Activated CD4-positive, alpha-beta T cell treated with anti-CD3 and anti-CD28 coated beads, Interleukin-2, amount 50 U/mL, for 1 hour (primary cell): Measurements from ENCODE around the gene GPR158.
A peak's percentile ranks its signal among the peaks of the same experiment; 100 is the strongest.
"Not testable (repeated sequence)": the region's sequence is repeated elsewhere in the genome, so short reads cannot be mapped to it uniquely, and the experiment has no call there.

Experiments
- DNase-seq: peaks from one replicate; pipeline ENCODE4 v3.0.0-alpha.2; 2020

The GPR158 gene

GRCh38 chr10:25174461-25175230 lies at the start of gene GPR158:
TSS of gene GPR158 (plus strand) at chr10:25175001. CDS start at chr10:25175421, 420 bp downstream.
- peak; percentile 38 for DNase-seq

- no peak for DNase-seq
These were observed 49.6 kb upstream of the GPR158 start for GRCh38 chr10:25125201-25125611.

GRCh38 chr10:25129592-25129991 lies 45.2 kb upstream of the GPR158 start:
- DNase-seq = no peak

GRCh38 chr10:25130906-25131305 lies 43.9 kb upstream of the GPR158 start:
- no peak for DNase-seq

- no peak for DNase-seq
These were observed 32.5 kb upstream of the GPR158 start for GRCh38 chr10:25142116-25142864.

GRCh38 chr10:25157650-25158049 lies 17.2 kb upstream of the GPR158 start:
- no peak for DNase-seq

GRCh38 chr10:25159591-25159990 lies 15.2 kb upstream of the GPR158 start:
- no peak for DNase-seq

- DNase-seq = no peak
These were observed 12.4 kb upstream of the GPR158 start for GRCh38 chr10:25162391-25162790.

- DNase-seq = not testable (repeated sequence)
These were observed 11.3 kb upstream of the GPR158 start for GRCh38 chr10:25163464-25163863.

- no peak for DNase-seq
These were observed 5.1 kb upstream of the GPR158 start for GRCh38 chr10:25169740-25170139.

- DNase-seq = no peak
These were observed 4.2 kb upstream of the GPR158 start for GRCh38 chr10:25170627-25171026.

GRCh38 chr10:25175527-25176420 lies 973 bp downstream of the GPR158 start:
- DNase-seq = no peak

- DNase-seq = no peak
These were observed 1.7 kb downstream of the GPR158 start for GRCh38 chr10:25176421-25176968.

GRCh38 chr10:25177093-25177753 lies 2.4 kb downstream of the GPR158 start:
- DNase-seq = no peak

- no peak for DNase-seq
These were observed 2.9 kb downstream of the GPR158 start for GRCh38 chr10:25177754-25178135.

GRCh38 chr10:25178411-25178810 lies 3.6 kb downstream of the GPR158 start:
- no peak for DNase-seq

GRCh38 chr10:25180801-25181200 lies 6.0 kb downstream of the GPR158 start:
- no peak for DNase-seq

- DNase-seq = no peak
These were observed 7.8 kb downstream of the GPR158 start for GRCh38 chr10:25182636-25183035.

GRCh38 chr10:25191162-25191895 lies 16.5 kb downstream of the GPR158 start:
- DNase-seq = no peak

- no peak for DNase-seq
These were observed 23.4 kb downstream of the GPR158 start for GRCh38 chr10:25198151-25198550.

- no peak for DNase-seq
These were observed 32.1 kb downstream of the GPR158 start for GRCh38 chr10:25206693-25207414.
